Right renal pelvis (tissue), 4 donors: Measurements from ENCODE around the gene FOXL3. TPM values are rescaled to one million over a fixed set of nuclear protein-coding genes. Genes with fewer than 3 reads are reported as not detected.
"Not testable (repeated sequence)": the region's sequence is repeated elsewhere in the genome, so short reads cannot be mapped to it uniquely, and the experiment has no call there.

Source experiments
- DNase-seq, 4 donors: peaks; one replicate each; pipeline ENCODE4 v3.0.0-alpha.2; 2013; ENCODE audit warnings: low read depth in 4 of 4, low spot score in 3 of 4, missing footprints in 1 of 4
- polyA plus RNA-seq, 4 donors: library from polyadenylated mRNA; unstranded; fragments of 120-200 nt; gene quantifications; one replicate each; pipeline ENCODE4 v1.2.1, GENCODE V29; 2013; ENCODE audit not compliant: insufficient read length in 4 of 4

The FOXL3 gene
- under 1 TPM in 1 of 4 donors, not detected in 3; 0.09 TPM for polyA plus RNA-seq

- no peak for DNase-seq
Measured at GRCh38 chr7:289756-290553, at the start of gene FOXL3. Gene FOXL3 (plus strand): TSS chr7:290170. CDS start chr7:290170, 0 bp downstream.

- no peak for DNase-seq
Measured at GRCh38 chr7:240887-241421, 49.0 kb upstream of the FOXL3 start.

- no peak for DNase-seq
Measured at GRCh38 chr7:241513-241912, 48.5 kb upstream of the FOXL3 start.

DNA sequence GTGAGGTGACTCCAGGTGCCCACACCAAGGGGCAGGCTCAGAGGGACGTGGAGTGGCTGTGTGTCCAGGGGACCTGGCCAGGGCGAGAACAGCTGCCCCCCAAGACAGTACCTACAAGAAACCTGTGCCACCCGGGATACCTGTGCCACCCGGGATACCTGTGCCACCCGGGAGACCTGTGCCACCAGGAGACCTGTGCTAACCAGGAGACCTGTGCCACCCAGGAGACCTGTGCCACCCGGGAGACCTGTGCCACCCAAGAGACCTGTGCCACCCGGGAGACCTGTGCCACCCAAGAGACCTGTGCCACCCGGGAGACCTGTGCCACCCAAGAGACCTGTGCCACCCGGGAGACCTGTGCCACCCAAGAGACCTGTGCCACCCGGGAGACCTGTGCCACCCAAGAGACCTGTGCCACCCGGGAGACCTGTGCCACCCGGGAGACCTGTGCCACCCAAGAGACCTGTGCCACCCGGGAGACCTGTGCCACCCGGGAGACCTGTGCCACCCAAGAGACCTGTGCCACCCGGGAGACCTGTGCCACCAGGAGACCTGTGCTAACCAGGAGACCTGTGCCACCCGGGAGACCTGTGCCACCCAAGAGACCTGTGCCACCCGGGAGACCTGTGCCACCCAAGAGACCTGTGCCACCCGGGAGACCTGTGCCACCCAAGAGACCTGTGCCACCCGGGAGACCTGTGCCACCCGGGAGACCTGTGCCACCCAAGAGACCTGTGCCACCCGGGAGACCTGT lies 47.0 kb upstream of the FOXL3 start:
- not testable (repeated sequence) for DNase-seq

DNA sequence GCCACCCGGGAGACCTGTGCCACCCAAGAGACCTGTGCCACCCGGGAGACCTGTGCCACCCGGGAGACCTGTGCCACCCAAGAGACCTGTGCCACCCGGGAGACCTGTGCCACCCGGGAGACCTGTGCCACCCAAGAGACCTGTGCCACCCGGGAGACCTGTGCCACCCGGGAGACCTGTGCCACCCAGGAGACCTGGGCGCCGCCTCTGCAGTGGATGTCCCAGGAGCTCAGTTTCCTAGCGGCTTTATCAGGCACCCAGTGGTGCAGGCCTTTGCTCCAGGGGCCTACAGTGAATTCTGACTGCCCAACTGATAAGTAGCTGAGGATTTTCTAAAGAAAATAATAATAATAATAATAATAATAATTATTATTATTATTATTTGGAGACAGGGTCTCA lies 46.4 kb upstream of the FOXL3 start:
- DNase-seq, result not testable (repeated sequence)

GRCh38 chr7:244974-245373 lies 45.0 kb upstream of the FOXL3 start:
- no peak for DNase-seq

DNA sequence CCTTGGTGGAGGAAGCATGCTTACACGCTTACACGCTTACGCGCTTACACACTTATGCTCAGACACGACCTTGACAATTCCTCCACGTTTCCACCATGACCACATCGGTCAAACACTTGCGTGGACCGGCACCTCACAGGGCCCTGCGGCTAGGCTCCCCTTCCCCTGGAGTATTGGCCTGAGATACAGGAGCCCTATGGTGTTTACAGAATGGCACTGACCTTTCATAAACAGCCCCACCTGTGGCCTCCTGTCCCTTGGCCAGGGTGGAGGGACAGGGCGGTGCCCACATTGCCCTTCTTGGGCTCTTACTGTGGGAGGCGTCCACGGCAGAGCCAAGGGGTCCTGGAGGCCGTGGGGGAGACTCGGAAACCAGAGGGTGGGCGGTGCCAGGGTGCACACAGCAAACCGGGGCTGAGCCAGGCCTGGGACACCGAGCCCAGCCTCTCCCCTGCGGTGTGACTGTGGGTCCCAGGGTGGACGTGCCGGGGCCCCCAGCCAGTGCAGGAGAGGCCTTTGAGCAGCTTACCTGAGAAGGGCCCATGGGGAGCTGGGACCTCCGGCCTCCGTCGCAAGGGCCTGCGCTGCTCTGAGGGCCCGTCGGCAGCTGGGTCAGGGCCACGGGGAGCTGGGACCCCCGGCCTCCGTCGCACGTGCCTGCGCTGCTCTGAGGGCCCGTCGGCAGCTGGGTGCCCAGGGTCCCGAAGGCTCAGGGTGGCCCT lies 44.2 kb upstream of the FOXL3 start:
- DNase-seq, result no peak

- DNase-seq, result no peak
Measured at GRCh38 chr7:246451-246850, 43.5 kb upstream of the FOXL3 start.

GRCh38 chr7:247181-247580 lies 42.8 kb upstream of the FOXL3 start:
- no peak for DNase-seq

DNA sequence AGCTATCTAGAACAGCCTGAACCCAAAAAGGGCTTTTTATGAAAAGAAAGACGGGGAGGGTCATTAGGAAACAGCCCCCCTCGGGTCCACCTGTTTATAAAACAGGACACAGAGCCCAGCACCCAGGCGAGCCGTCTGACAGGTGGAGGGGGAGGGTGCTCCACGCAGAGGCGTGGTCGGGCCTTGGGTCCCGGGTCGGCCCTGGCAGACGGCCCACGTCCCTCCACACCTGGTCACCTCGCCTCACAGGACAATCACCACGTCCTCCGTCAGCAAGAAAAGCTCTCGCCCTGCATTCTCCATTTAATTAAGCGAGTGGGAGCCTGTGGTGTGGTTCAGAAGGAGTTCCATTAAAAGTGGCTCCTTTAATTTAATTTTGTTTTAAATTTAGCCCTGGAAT lies 42.3 kb upstream of the FOXL3 start:
- no peak for DNase-seq

GRCh38 chr7:248732-249435 lies 41.1 kb upstream of the FOXL3 start:
- DNase-seq, result no peak

GRCh38 chr7:249989-250388 lies 40.0 kb upstream of the FOXL3 start:
- DNase-seq, result no peak

GRCh38 chr7:250523-250922 lies 39.4 kb upstream of the FOXL3 start:
- DNase-seq, result no peak

GRCh38 chr7:251005-251404 lies 39.0 kb upstream of the FOXL3 start:
- no peak for DNase-seq

DNA sequence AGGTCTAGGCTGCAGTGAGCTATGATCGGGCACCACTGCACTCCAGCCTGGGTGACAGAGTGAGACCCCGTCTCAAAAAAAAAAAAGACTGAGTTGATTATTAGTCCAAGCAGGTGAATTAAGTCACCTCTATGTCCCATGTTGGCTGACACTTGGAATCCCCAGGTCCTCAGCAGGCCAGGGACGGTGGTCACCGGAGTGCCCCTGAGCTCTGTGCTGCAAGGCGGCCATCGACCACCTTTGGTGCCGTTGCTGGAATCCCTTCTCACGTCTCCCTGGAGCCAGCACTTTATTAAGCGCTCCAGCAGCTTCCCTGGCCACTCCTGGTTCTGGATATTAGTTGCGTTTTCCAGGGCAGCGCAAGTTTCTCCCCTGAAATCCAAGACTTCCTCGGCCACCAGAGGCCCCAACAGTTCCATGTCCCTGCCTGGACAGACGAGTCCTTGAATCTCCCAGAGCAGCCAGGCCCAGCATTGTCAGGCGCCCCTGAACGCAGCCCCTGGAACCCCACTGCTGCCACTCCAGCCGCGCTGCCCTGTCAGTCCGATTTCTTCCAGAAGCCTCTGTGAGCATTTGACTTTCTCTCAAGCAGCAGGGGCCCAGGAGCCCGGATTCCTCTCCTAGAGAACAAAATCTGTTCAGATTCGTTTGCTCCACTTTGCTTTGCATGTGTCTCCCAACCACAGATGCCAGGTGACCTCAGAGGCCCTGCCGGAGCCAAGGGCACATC lies 38.4 kb upstream of the FOXL3 start:
- no peak for DNase-seq

DNA sequence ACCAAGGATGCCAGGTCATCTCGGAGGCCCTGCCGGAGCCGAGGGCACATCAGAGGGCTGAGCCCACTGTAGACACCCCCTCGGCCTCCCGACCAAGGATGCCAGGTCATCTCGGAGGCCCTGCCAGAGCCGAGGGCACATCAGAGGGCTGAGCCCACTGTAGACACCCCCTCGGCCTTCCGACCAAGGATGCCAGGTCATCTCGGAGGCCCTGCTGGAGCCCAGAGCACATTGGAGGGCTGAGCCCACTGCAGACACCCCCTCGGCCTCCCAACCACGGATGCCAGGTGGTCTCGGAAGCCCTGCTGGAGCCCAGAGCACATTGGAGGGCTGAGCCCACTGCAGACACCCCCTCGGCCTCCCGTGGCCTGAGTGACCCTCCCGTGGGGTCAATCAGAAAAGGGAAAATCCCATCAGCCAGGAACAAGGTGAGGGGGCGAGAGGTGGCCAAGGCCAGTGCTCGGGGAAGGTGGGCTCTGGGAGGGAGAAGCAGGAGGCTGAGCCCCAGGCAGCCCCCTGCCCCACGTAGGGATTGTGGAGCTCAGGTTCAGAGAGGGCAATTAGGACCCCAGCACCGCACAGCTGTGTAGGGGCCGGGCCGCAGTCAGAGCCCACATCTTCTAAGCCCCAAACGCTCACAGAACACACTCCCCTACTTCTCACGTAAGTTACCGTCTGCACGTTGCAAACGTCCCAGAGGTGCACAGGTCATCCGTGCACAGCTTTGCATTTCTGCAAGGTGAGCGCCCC lies 37.6 kb upstream of the FOXL3 start:
- no peak for DNase-seq

- DNase-seq, result no peak
Measured at GRCh38 chr7:252981-253380, 37.0 kb upstream of the FOXL3 start.

DNA sequence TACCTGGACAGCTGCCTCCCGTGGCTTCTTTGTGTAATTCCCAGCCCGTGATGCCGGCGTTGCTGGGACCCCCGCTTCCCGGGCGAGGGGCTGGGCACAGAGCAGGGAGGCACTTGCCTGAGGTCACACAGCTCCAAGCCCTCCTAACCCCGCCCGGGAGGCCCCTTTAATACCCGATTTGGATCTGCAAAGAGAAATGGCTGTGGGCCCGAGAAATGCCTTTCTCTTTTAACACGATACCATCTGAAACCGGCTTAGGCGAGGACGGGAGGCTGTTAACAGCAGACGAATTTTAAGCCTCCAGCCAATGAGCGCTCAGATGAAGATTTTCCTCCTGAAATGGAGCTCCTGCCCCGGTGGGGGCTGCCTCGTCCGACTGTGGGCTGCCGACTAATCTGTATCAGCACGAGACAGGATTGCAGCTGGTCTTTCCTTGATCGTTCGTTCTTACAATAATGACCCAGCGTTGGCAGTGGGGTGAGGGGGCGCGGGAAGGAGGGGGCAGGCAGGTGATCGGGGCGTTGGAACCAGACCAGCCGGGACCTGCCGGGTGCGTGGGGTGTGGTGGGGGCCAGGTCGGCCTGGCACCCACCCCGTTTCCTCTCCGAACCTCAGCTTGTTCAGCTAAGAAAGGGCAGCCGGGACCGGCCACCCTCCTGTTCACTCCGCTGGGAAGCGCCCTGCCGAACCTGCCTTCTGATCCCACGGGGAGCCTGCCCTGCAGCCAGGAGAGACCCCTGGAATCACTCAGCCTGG lies 36.2 kb upstream of the FOXL3 start:
- no peak for DNase-seq
